Measurements from ENCODE around the gene CD93.

DNA sequence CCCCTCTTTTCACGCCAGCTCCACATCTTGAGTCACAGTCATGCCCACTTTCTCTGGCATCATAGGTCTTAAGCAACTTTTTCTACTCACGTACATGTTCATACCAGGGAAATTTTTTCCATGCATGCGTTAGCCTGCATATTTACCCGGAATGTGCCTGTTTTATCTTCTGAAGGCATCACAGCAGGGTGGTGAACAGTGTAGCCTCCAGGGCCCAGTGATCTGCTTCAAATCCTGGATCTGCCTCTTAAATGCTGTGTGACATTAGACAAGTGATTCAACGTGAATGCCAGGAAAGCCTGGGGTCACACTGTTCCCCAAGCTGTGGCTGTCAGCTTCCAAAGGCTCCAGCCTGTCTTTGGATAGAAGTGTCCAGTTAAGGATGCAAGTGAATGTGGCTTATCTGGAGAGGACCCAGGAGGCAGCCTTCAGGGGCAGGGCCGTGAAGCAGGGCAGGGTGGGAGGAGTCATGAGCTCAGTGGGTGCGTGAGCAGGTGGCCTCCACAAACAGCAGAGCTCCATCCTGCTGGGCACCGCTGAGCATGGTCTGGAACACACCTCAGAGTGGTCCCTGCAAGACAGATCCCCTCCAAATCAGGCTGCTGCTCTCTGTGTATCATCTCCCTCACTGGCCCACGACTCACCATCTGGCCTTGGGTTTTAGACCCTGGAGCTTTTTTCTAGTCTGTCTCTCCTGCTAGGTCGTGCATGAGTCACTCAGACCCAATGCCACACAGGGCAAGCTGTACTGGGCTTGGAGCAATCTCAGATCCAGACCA lies 30.4 kb upstream of the CD93 start:
- TF ChIP-seq CTCF (IDR thresholded peaks at IDR 0.05), result no peak
- TF ChIP-seq POLR2A (IDR thresholded peaks at IDR 0.05), result no peak
- no peak for TF ChIP-seq POLR2AphosphoS5 (IDR thresholded peaks at IDR 0.05)

All from transverse colon (tissue), 4 donors.